Gastrocnemius medialis (tissue), 4 donors: ENCODE measurements around the gene SDK2. TPM values are rescaled to one million over a fixed set of nuclear protein-coding genes. Genes with fewer than 3 reads are reported as not detected.
"Not testable (repeated sequence)": the region's sequence is repeated elsewhere in the genome, so short reads cannot be mapped to it uniquely, and the experiment has no call there.

Experiments
- ATAC-seq, 2 donors: fragments of 150-250 bp; one replicate each; pipeline ENCODE4 v1.9.1; 2016
- DNase-seq, 2 donors: peaks; one replicate each; pipeline ENCODE4 v3.0.0-alpha.2; 2019
- H3K27ac ChIP-seq, 4 donors: fragments of 200-600 bp; sonication (generic); 1 replicate in 1 of 4; 2 replicates in 3 of 4; pipeline ENCODE4 v1.5.1; 2016 to 2018; ENCODE audit warnings: mild to moderate bottlenecking in 2 of 4, moderate library complexity in 1 of 4
- H3K27me3 ChIP-seq, 3 donors: fragments of 200-600 bp; sonication (generic) in 2 of 3; 1 replicate in 1 of 3; 2 replicates in 2 of 3; pipeline versions ENCODE4 v1.5.1 to v1.6.0; 2016 to 2019; ENCODE audit warnings: mild to moderate bottlenecking in 1 of 3, moderate library complexity in 1 of 3
- H3K36me3 ChIP-seq, 2 donors: fragments of 200-600 bp; sonication (generic) in 1 of 2; one replicate each; pipeline ENCODE4 v1.5.1; 2017 to 2018
- H3K4me1 ChIP-seq, 2 donors: fragments of 200-600 bp; sonication (generic) in 1 of 2; one replicate each; pipeline ENCODE4 v1.5.1; 2016 to 2017; ENCODE audit warnings: mild to moderate bottlenecking in 2 of 2
- H3K4me3 ChIP-seq, 4 donors: fragments of 200-600 bp; sonication (generic) in 3 of 4; 1 replicate in 1 of 4; 2 replicates in 3 of 4; pipeline ENCODE4 v1.5.1; 2016 to 2019; ENCODE audit warnings: mild to moderate bottlenecking in 2 of 4
- H3K9me3 ChIP-seq, 3 donors: fragments of 200-600 bp; sonication (generic) in 2 of 3; 1 replicate in 1 of 3; 2 replicates in 2 of 3; pipeline ENCODE4 v1.5.1; 2016 to 2019
- CTCF ChIP-seq, 5 experiments: fragments of 450-650 bp in 3 of 5; fragments of 200-600 bp in 2 of 5; sonication (generic) in 2 of 5; IDR thresholded peaks in 4 of 5; conservative IDR thresholded peaks in 1 of 5; 1 replicate in 4 of 5; 2 replicates in 1 of 5; pipeline ENCODE4 v1.5.1; 2016 to 2019; ENCODE audit warnings: antibody characterized with exemption in 5 of 5, mild to moderate bottlenecking in 3 of 5, moderate library complexity in 3 of 5
- POLR2A ChIP-seq, 2 donors: fragments of 450-650 bp; IDR thresholded peaks; one replicate each; pipeline ENCODE4 v1.6.1; 2017; ENCODE audit warnings: antibody characterized with exemption in 2 of 2, mild to moderate bottlenecking in 2 of 2, moderate library complexity in 2 of 2
- in situ Hi-C, 4 donors: fragments of 200-750 bp; cut with MboI; loops; one replicate each; pipeline versions ENCODE4 v1.15.0 to v1.8.0; 2017; ENCODE audit warnings: low sequenced_read_pairs in 4 of 4
- intact Hi-C: fragments of 100-400 bp; cut with DNase I; formaldehyde crosslinking; loops from one replicate; pipeline ENCODE4 v1.15.1; 2023; ENCODE audit warnings: low total_unique reads
- total RNA-seq, 4 donors: library from RNA; depleted of rRNA; stranded (reverse); fragments of >200 nt; gene quantifications; one replicate each; pipeline versions ENCODE4 v1.1.0 to v1.2.3, GENCODE V29; 2016

Gene SDK2
- total RNA-seq, 4 donors from 2014 or later, result 0.02 to 0.31 (median 0.13) TPM

DNA sequence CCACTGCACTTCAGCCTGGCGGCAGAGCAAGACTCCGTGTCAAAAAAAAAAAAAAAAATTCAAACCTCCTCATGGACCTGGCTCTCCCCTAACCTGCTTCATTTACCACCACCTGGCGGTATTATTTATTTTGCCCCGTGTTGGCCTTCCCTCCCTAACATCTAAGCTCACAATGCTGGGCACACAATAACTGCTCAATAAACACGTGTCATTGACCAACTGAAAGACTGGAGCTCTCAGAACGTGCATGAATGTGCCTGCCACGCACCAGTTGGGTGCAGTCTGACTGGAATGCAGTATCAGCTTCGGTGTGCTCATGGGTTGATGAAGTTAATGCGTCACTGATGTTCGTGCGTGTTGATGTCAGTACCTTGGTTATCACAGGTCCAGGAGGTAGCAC lies 268.1 kb downstream of the SDK2 start:
- no peaks in the 10 kb centered on the region for H3K4me1 ChIP-seq
- no peak for ATAC-seq
- H3K27ac ChIP-seq, result no peak overlapping the region
- TF ChIP-seq CTCF (IDR thresholded peaks at IDR 0.05 in 4 of 5, conservative IDR thresholded peaks at IDR 0.05 in 1 of 5), result no peak
- TF ChIP-seq POLR2A (IDR thresholded peaks at IDR 0.05), result no peak
- no peaks in the 10 kb centered on the region for H3K36me3 ChIP-seq
- no peak overlapping the region for H3K4me3 ChIP-seq
- no peak for DNase-seq
- in situ Hi-C loops, result loop anchor here in 1 of 4 donors (10.0 kb wide), 1 partner anchor 191 kb away; no protein-coding TSS in a partner anchor
- H3K27me3 ChIP-seq, result no peaks in the 10 kb centered on the region
- H3K9me3 ChIP-seq, result no peaks in the 10 kb centered on the region
- intact Hi-C loops, result no loop called here

DNA sequence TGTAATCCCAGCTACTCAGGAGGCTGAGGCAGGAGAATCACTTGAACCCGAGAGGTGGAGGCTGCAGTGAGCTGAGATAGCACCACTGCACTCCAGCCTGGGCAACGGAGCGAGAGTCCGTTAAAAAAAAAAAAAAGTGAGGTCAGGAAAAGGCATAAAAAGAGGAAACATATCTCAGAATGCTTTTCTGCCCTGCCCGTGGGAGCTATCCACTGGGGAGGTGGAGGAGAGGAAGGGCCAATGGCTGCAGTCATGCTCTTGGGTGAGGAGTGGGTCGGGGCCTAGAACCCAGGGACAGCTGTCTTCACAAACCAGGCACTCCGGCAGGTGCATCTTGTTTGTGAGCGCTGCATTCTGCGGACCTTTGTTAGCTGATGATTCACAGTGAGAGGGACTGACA lies 272.4 kb downstream of the SDK2 start:
- Histone ChIP-seq H3K27ac (no peak overlapping the region), H3K36me3 (no peaks in the 10 kb centered on the region), H3K4me1 (peaks cover under 1 to 2% of the 10 kb centered on the region in 2 donors), H3K4me3 (no peak overlapping the region), H3K9me3 (no peaks in the 10 kb centered on the region), H3K27me3 (no peaks in the 10 kb centered on the region)
- in situ Hi-C loops, result loop anchor here (5.0 to 25.0 kb wide), 4 partner anchors 115 to 635 kb away; no protein-coding TSS in a partner anchor
- TF ChIP-seq POLR2A (IDR thresholded peaks at IDR 0.05) (no peak), CTCF (IDR thresholded peaks at IDR 0.05 in 4 of 5, conservative IDR thresholded peaks at IDR 0.05 in 1 of 5) (no peak)
- ATAC-seq (no peak), DNase-seq (no peak)
- intact Hi-C loops, result loop anchor here (2.0 to 5.0 kb wide), 3 partner anchors 61 to 645 kb away; no protein-coding TSS in a partner anchor

DNA sequence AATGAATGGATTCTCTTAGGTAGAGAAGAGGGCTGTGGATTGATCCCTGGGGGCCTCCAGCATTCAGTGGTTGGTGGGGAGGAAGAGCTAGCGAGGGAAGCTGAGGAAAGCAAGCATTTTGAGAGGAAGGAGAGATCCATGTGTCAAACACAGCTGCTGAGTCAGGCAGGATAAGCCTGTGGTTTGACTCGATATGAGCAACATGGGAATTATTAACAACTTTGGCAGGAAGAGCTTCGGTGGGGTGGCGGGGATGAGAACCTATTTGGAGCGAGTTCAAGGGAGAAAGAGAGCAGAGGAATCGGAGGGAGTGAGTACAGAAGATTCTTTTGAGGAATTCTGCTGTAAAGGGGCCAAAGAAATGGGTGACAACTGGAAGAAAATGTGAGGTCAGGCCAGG lies 273.0 kb downstream of the SDK2 start:
- Histone ChIP-seq H3K27me3 (no peaks in the 10 kb centered on the region), H3K27ac (no peak overlapping the region), H3K4me1 (peaks cover 6 to 7% of the 10 kb centered on the region in 2 donors), H3K36me3 (no peaks in the 10 kb centered on the region), H3K9me3 (no peaks in the 10 kb centered on the region), H3K4me3 (no peak overlapping the region)
- DNase-seq, result no peak
- ATAC-seq, result no peak
- intact Hi-C loops (loop anchor here (2.0 to 5.0 kb wide), 3 partner anchors 60 to 644 kb away; no protein-coding TSS in a partner anchor), in situ Hi-C loops (loop anchor here (5.0 to 25.0 kb wide), 4 partner anchors 114 to 634 kb away; no protein-coding TSS in a partner anchor)
- no peak for TF ChIP-seq POLR2A (IDR thresholded peaks at IDR 0.05)
- no peak for TF ChIP-seq CTCF (IDR thresholded peaks at IDR 0.05 in 4 of 5, conservative IDR thresholded peaks at IDR 0.05 in 1 of 5)

- Histone ChIP-seq H3K27ac (peak overlapping the region in 2 of 4 donors; percentile 16 to 17), H3K4me1 (peaks cover 12 to 13% of the 10 kb centered on the region in 2 donors)
- DNase-seq (peak; percentile 61 to 76), ATAC-seq (peak; percentile 62 to 66)
- in situ Hi-C loops, result loop anchor here (5.0 to 25.0 kb wide), 4 partner anchors 113 to 633 kb away; no protein-coding TSS in a partner anchor
- intact Hi-C loops, result loop anchor here (1.0 to 5.0 kb wide), 4 partner anchors 59 to 643 kb away; no protein-coding TSS in a partner anchor
- not testable (repeated sequence) for H3K36me3 ChIP-seq, H3K4me3 ChIP-seq, H3K9me3 ChIP-seq, H3K27me3 ChIP-seq
- peak; percentile 93 to 98 (median 95) for TF ChIP-seq CTCF (IDR thresholded peaks at IDR 0.05 in 4 of 5, conservative IDR thresholded peaks at IDR 0.05 in 1 of 5)
Measured at GRCh38 chr17:73369817-73370490, 274.3 kb downstream of the SDK2 start.
